Neutrophil (primary cell): ENCODE results near the gene TTLL12.

Source experiments
- H3K27ac ChIP-seq: fragments of 200-600 bp; sonication (generic); 2 replicates; pipeline ENCODE4 v1.5.1; 2016; ENCODE audit warnings: mild to moderate bottlenecking, moderate library complexity
- H3K27me3 ChIP-seq: fragments of 200-600 bp; sonication (generic); 2 replicates; pipeline ENCODE4 v1.6.0; 2016; ENCODE audit warnings: mild to moderate bottlenecking
- H3K36me3 ChIP-seq: fragments of 200-600 bp; sonication (generic); 2 replicates; pipeline ENCODE4 v1.5.1; 2017
- H3K4me1 ChIP-seq, 2 experiments: fragments of 200-600 bp in 1 of 2; sonication (generic) in 1 of 2; 1 replicate in 1 of 2; 2 replicates in 1 of 2; pipeline versions ENCODE4 v1.5.1 to v1.6.1; 2013 to 2016; ENCODE audit warnings: low read depth in 1 of 2, low read length in 1 of 2, mild to moderate bottlenecking in 1 of 2, moderate library complexity in 1 of 2; ENCODE audit not compliant: control insufficient read depth in 1 of 2, insufficient read depth in 1 of 2
- H3K4me3 ChIP-seq, 2 experiments: fragments of 200-600 bp in 1 of 2; sonication (generic) in 1 of 2; 1 replicate in 1 of 2; 2 replicates in 1 of 2; pipeline ENCODE4 v1.5.1; 2013 to 2016; ENCODE audit warnings: low read depth in 1 of 2, low read length in 1 of 2, mild to moderate bottlenecking in 1 of 2, moderate library complexity in 1 of 2
- H3K9me3 ChIP-seq: fragments of 200-600 bp; sonication (generic); 2 replicates; pipeline ENCODE4 v1.5.1; 2016
- CTCF ChIP-seq: fragments of 200-600 bp; sonication (generic); IDR thresholded peaks from 2 replicates; pipeline ENCODE4 v1.5.1; 2016; ENCODE audit warnings: antibody characterized with exemption

Gene TTLL12

GRCh38 chr22:43227239-43227630 is 40.3 kb upstream of the TTLL12 start:
- Histone ChIP-seq H3K27me3 (peaks cover 14% of the 10 kb centered on the region), H3K4me3 (no peak overlapping the region), H3K36me3 (no peaks in the 10 kb centered on the region), H3K9me3 (no peaks in the 10 kb centered on the region), H3K27ac (no peak overlapping the region), H3K4me1 (peaks cover 0 to 5% of the 10 kb centered on the region in 2 experiments)
- no peak for TF ChIP-seq CTCF

DNA sequence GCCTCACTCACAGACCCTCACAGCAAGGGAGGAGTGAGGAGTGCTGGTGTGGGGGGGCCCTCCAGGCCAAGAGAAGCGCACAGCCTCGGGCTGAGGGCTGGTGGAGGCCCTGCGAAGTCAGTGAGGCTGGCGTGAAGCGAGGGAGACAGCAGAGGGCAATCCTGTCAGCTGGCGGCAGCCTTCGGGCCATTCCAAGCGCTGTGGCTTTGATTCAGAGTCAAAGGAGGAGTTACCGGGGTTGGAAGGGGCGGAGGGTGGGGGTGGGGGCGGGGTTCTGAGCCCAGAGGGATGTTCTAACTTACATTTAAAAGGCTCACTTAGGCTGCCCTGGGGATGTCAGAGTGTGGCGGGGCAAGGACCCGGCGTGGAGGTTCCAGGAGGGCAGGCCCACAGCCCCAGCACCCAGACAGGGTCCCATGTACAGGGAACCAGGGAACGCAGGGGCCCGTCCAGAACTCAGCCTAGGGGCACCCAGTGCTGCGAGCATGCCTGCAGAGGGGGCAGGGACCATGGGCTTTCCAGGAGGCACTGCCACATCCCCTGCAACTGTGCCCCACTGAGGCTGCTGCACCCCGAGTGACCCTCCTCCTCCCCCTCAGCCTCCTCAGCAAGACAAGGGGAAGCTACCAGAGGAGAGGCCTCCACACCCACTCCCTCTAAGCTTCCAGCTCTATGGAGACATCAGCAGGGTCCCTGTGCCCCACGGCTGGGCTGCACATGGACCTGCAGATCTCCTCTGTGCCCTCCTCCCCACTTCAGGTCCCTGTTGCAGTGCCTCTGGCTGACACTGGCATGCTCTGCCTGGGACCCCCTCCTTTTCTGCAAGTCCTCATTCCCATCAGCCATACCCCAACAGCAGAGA is 39.7 kb upstream of the TTLL12 start:
- Histone ChIP-seq H3K4me1 (peaks cover 0 to 5% of the 10 kb centered on the region in 2 experiments), H3K27me3 (peaks cover 9% of the 10 kb centered on the region), H3K36me3 (no peaks in the 10 kb centered on the region), H3K9me3 (no peaks in the 10 kb centered on the region), H3K4me3 (no peak overlapping the region), H3K27ac (no peak overlapping the region)
- no peak for TF ChIP-seq CTCF

GRCh38 chr22:43225609-43226008 is 38.7 kb upstream of the TTLL12 start:
- Histone ChIP-seq H3K27me3 (peaks cover 7% of the 10 kb centered on the region), H3K27ac (no peak overlapping the region), H3K36me3 (no peaks in the 10 kb centered on the region), H3K4me3 (no peak overlapping the region), H3K4me1 (no peaks in the 10 kb centered on the region), H3K9me3 (no peaks in the 10 kb centered on the region)
- no peak for TF ChIP-seq CTCF

DNA sequence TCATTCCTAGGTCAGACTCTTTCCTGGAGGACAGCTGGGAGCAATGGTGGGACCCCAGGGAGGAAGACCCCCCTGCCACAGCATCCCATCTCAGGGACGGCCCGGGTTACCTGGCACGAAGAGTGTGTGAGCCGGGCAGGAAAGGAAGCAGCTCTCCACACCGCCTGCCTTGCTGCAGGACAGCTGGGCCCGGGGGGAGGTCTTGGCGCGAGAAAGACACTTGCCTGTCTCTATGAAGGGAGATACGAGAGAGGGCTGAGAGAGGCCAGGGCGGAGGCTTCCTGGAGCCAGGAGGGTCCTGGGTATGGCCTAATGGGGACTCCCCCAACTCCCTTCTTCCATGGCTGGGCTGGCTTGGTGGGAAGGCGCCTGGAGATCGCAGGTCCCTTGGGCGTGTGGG is 36.1 kb upstream of the TTLL12 start:
- no peak for TF ChIP-seq CTCF
- peaks cover 7% of the 10 kb centered on the region for H3K27me3 ChIP-seq
- H3K27ac ChIP-seq = no peak overlapping the region
- no peaks in the 10 kb centered on the region for H3K9me3 ChIP-seq
- no peaks in the 10 kb centered on the region for H3K36me3 ChIP-seq
- H3K4me1 ChIP-seq = no peaks in the 10 kb centered on the region
- no peak overlapping the region for H3K4me3 ChIP-seq

GRCh38 chr22:43222262-43222661 is 35.3 kb upstream of the TTLL12 start:
- TF ChIP-seq CTCF = no peak
- Histone ChIP-seq H3K4me1 (no peaks in the 10 kb centered on the region), H3K4me3 (no peak overlapping the region), H3K36me3 (no peaks in the 10 kb centered on the region), H3K9me3 (no peaks in the 10 kb centered on the region), H3K27me3 (peaks cover 7% of the 10 kb centered on the region), H3K27ac (no peak overlapping the region)
